IPS-15b (cell line): ENCODE results near the gene STK4.
"Not testable (repeated sequence)": the region's sequence is repeated elsewhere in the genome, so short reads cannot be mapped to it uniquely, and the experiment has no call there.

Source experiments
- H3K27me3 ChIP-seq: one replicate; pipeline ENCODE4 v1.6.1; 2013; ENCODE audit warnings: low read length; ENCODE audit not compliant: control insufficient read depth, insufficient read depth
- H3K36me3 ChIP-seq: one replicate; pipeline ENCODE4 v1.6.1; 2013; ENCODE audit warnings: low read length; ENCODE audit not compliant: control insufficient read depth, insufficient read depth
- H3K4me1 ChIP-seq: one replicate; pipeline ENCODE4 v1.6.1; 2013; ENCODE audit warnings: mild to moderate bottlenecking, low read length; ENCODE audit not compliant: control insufficient read depth, insufficient read depth
- H3K4me3 ChIP-seq: one replicate; pipeline ENCODE4 v1.5.1; 2013; ENCODE audit warnings: low read depth, low read length
- H3K9ac ChIP-seq: one replicate; pipeline ENCODE4 v1.6.1; 2013; ENCODE audit warnings: low read depth, mild to moderate bottlenecking, low read length
- H3K9me3 ChIP-seq: one replicate; pipeline ENCODE4 v1.6.1; 2013; ENCODE audit warnings: mild to moderate bottlenecking, low read length; ENCODE audit not compliant: control insufficient read depth, insufficient read depth

STK4 gene

GRCh38 chr20:45051204-45052060 lies 85.1 kb downstream of the STK4 start:
- Histone ChIP-seq H3K36me3 (no peaks in the 10 kb centered on the region), H3K4me3 (no peak overlapping the region), H3K9me3 (no peaks in the 10 kb centered on the region), H3K9ac (no peak overlapping the region), H3K27me3 (no peaks in the 10 kb centered on the region), H3K4me1 (no peaks in the 10 kb centered on the region)

GRCh38 chr20:45052698-45053429 lies 86.6 kb downstream of the STK4 start:
- no peaks in the 10 kb centered on the region for H3K4me1 ChIP-seq
- H3K9me3 ChIP-seq = no peaks in the 10 kb centered on the region
- H3K4me3 ChIP-seq = no peak overlapping the region
- H3K9ac ChIP-seq = no peak overlapping the region
- H3K36me3 ChIP-seq = peaks cover 3% of the 10 kb centered on the region
- no peaks in the 10 kb centered on the region for H3K27me3 ChIP-seq

- H3K9me3 ChIP-seq = no peaks in the 10 kb centered on the region
- H3K36me3 ChIP-seq = peaks cover 3% of the 10 kb centered on the region
- H3K9ac ChIP-seq = no peak overlapping the region
- no peak overlapping the region for H3K4me3 ChIP-seq
- no peaks in the 10 kb centered on the region for H3K27me3 ChIP-seq
- H3K4me1 ChIP-seq = no peaks in the 10 kb centered on the region
Observed at GRCh38 chr20:45053430-45054351, 87.4 kb downstream of the STK4 start.

- Histone ChIP-seq H3K9me3 (no peaks in the 10 kb centered on the region), H3K27me3 (no peaks in the 10 kb centered on the region), H3K9ac (no peak overlapping the region), H3K4me1 (no peaks in the 10 kb centered on the region), H3K4me3 (no peak overlapping the region), H3K36me3 (peaks cover 3% of the 10 kb centered on the region)
Observed at GRCh38 chr20:45055056-45055455, 88.7 kb downstream of the STK4 start.

GRCh38 chr20:45056473-45057173 lies 90.3 kb downstream of the STK4 start:
- no peaks in the 10 kb centered on the region for H3K4me1 ChIP-seq
- no peaks in the 10 kb centered on the region for H3K9me3 ChIP-seq
- H3K36me3 ChIP-seq = peaks cover 3% of the 10 kb centered on the region
- H3K27me3 ChIP-seq = no peaks in the 10 kb centered on the region
- no peak overlapping the region for H3K9ac ChIP-seq
- H3K4me3 ChIP-seq = no peak overlapping the region

GRCh38 chr20:45058168-45058850 lies 92.0 kb downstream of the STK4 start:
- no peaks in the 10 kb centered on the region for H3K27me3 ChIP-seq
- H3K9ac ChIP-seq = no peak overlapping the region
- no peaks in the 10 kb centered on the region for H3K4me1 ChIP-seq
- H3K36me3 ChIP-seq = peaks cover 3% of the 10 kb centered on the region
- no peaks in the 10 kb centered on the region for H3K9me3 ChIP-seq
- no peak overlapping the region for H3K4me3 ChIP-seq

GRCh38 chr20:45059022-45059728 lies 92.9 kb downstream of the STK4 start:
- H3K36me3 ChIP-seq = peaks cover 3% of the 10 kb centered on the region
- H3K9ac ChIP-seq = no peak overlapping the region
- no peaks in the 10 kb centered on the region for H3K4me1 ChIP-seq
- no peak overlapping the region for H3K4me3 ChIP-seq
- no peaks in the 10 kb centered on the region for H3K9me3 ChIP-seq
- H3K27me3 ChIP-seq = no peaks in the 10 kb centered on the region

- no peak overlapping the region for H3K9ac ChIP-seq
- H3K36me3 ChIP-seq = peaks cover 3% of the 10 kb centered on the region
- H3K4me1 ChIP-seq = no peaks in the 10 kb centered on the region
- H3K9me3 ChIP-seq = no peaks in the 10 kb centered on the region
- no peak overlapping the region for H3K4me3 ChIP-seq
- no peaks in the 10 kb centered on the region for H3K27me3 ChIP-seq
Observed at GRCh38 chr20:45060294-45060693, 94.0 kb downstream of the STK4 start.

- Histone ChIP-seq H3K4me1 (no peaks in the 10 kb centered on the region), H3K27me3 (no peaks in the 10 kb centered on the region), H3K4me3 (no peak overlapping the region), H3K36me3 (peaks cover 3% of the 10 kb centered on the region), H3K9me3 (no peaks in the 10 kb centered on the region), H3K9ac (no peak overlapping the region)
Observed at GRCh38 chr20:45061244-45061643, 94.9 kb downstream of the STK4 start.

- H3K36me3 ChIP-seq, H3K4me3 ChIP-seq, H3K9me3 ChIP-seq, H3K27me3 ChIP-seq, H3K4me1 ChIP-seq, H3K9ac ChIP-seq: not testable (repeated sequence)
Observed at GRCh38 chr20:45063107-45063506, 96.8 kb downstream of the STK4 start.
